GM20000 (cell line): ENCODE data around the gene ABHD10.
A peak's percentile ranks its signal among the peaks of the same experiment; 100 is the strongest.

ENCODE experiments used
- DNase-seq: peaks from one replicate; pipeline ENCODE4 v3.0.0; 2012; ENCODE audit warnings: low spot score
- CTCF ChIP-seq: IDR thresholded peaks from 2 replicates; pipeline ENCODE4 v1.5.1; 2012; ENCODE audit warnings: mild to moderate bottlenecking, control low read depth; ENCODE audit errors: extremely low read depth, missing control alignments

ABHD10 gene

DNA sequence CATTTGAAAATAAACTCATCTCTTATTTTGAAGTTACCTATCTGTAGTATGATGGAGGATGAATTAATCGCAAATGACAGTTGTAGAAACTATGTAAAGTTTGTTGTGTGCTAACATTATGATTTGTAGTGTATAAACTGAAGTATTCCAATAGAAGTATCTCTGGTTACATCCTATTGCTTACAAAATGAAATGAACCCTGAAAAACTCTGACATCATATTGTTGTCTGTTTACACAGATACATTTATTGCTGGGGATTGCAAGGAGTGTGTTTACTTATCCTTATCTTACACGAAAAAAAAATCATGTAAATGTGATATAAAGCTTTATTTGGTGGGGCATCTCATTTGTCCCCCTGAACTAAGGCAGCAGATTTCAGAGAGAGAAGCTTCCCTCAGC, 2.6 kb upstream of the ABHD10 start:
- no peak for DNase-seq
- no peak for TF ChIP-seq CTCF

DNA sequence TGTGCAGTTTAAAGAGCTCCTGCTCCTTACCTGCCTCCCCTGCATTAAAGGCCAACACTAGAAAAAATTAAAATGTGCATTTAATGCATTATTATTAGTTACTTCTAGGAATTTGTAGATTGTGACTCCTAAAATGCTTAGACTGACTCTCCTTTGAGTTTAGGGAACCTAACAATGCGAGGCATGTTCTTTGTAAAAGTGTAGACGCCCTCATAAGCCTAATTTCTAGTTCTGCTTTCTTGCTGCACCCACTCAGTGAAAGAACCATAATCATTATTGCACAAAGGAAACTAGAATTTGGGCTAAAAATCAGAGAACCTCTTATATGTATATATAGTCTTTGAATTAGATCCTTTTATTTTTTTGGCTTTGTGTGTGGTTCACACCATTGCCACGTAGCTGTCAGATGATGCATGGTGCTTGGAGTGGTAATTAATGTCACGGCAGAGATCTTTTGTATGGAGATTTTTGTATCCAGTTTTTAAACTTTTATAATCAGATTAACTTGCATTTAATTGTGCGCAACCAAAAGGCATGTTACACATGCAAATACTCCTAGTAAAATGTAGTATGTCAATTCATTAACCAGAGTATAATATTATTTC, 710 bp downstream of the ABHD10 start:
- DNase-seq = peak; percentile 23

GRCh38 chr3:111980716-111981456, 2.1 kb downstream of the ABHD10 start:
- TF ChIP-seq CTCF = no peak
- DNase-seq = no peak

More for the DNA sequence above, 710 bp downstream of the ABHD10 start:
- no peak for TF ChIP-seq CTCF

DNA sequence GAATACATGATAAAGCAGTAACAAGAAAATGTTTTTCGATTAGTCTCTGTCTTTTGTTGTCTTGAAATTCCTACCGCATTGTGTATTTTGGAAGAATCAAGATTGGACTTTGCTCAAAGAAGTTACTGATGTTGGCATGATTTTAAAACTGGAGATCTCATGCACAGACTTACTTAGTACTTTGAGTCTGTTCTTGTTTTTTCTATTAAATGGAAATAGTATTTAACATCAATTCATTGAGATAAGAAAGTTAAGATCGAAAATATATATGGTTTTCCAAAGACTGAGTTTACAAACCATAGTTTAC, 2.6 kb downstream of the ABHD10 start:
- DNase-seq = no peak
- no peak for TF ChIP-seq CTCF

DNA sequence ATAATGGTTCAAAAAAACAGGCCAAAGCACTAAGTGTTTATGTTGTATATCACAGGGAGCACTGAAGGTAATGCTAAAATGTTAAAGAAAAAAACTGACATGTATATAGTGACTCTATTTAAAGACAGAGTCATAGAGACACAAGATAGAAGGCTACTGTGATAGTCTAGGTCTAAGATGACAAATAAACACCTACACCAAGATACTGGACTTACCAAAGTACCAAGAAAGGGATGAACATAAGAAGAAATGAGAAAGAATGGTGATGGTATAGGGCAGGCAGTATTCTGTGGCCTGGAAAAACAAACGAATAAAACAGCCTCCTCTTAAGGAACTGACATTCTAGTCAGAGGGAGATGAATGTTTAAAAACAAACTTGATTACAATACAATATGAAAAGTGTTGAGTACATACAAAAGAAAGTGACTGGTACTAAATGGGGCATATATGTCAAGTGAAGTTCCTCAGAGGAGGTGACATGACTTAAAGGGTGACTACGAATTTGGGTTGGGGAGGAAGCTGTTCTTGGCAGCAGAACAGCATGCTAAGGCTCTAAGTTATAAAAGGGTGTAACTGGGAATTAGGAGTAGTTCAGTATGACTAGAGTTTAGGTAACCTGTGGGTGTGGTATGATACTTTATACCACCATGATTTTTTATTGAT, 5.9 kb downstream of the ABHD10 start:
- no peak for TF ChIP-seq CTCF
- DNase-seq = no peak

- DNase-seq = no peak
- TF ChIP-seq CTCF = no peak
Observed at GRCh38 chr3:111986800-111987199, 8.0 kb downstream of the ABHD10 start.

GRCh38 chr3:111989061-111989678, 10.3 kb downstream of the ABHD10 start:
- peak; percentile 30 for DNase-seq
- TF ChIP-seq CTCF = peak; percentile 53
